Neural progenitor cell (in vitro differentiated cells): ENCODE measurements around the gene ALOX12B. TPM values are rescaled to one million over a fixed set of nuclear protein-coding genes. Genes with fewer than 3 reads are reported as not detected.
"Not testable (repeated sequence)": the region's sequence is repeated elsewhere in the genome, so short reads cannot be mapped to it uniquely, and the experiment has no call there.

Experiments used
- DNase-seq: peaks from one replicate; pipeline ENCODE4 v3.0.0-alpha.2; 2016; ENCODE audit warnings: low spot score
- H2AFZ ChIP-seq: fragments of 200-600 bp; sonication (generic); replicated peaks from 2 replicates; pipeline ENCODE4 v1.6.1; 2016; ENCODE audit warnings: antibody characterized with exemption
- H3F3A ChIP-seq: fragments of 200-600 bp; sonication (generic); 2 replicates; pipeline ENCODE4 v1.6.1; 2016; ENCODE audit warnings: antibody characterized with exemption, low read depth
- H3K27ac ChIP-seq: fragments of 200-600 bp; sonication (generic); 2 replicates; pipeline ENCODE4 v1.5.1; 2016; ENCODE audit warnings: mild to moderate bottlenecking
- H3K27me3 ChIP-seq: fragments of 200-600 bp; sonication (generic); 2 replicates; pipeline ENCODE4 v1.6.1; 2016; ENCODE audit warnings: mild to moderate bottlenecking, moderate library complexity
- H3K36me3 ChIP-seq: fragments of 200-600 bp; sonication (generic); 2 replicates; pipeline ENCODE4 v1.5.1; 2016
- H3K4me1 ChIP-seq: fragments of 200-600 bp; sonication (generic); 2 replicates; pipeline ENCODE4 v1.6.1; 2016; ENCODE audit warnings: mixed run types
- H3K4me2 ChIP-seq: fragments of 200-600 bp; sonication (generic); 2 replicates; pipeline ENCODE4 v1.6.1; 2016
- H3K4me3 ChIP-seq: fragments of 200-600 bp; sonication (generic); 2 replicates; pipeline ENCODE4 v1.5.1; 2016
- H3K79me2 ChIP-seq: fragments of 200-600 bp; sonication (generic); 2 replicates; pipeline ENCODE4 v1.6.1; 2016; ENCODE audit warnings: low read depth
- H3K9ac ChIP-seq: fragments of 200-600 bp; sonication (generic); 2 replicates; pipeline ENCODE4 v1.6.1; 2016
- H3K9me3 ChIP-seq: fragments of 200-600 bp; sonication (generic); 2 replicates; pipeline ENCODE4 v1.5.1; 2016; ENCODE audit warnings: low read depth
- H4K20me1 ChIP-seq: fragments of 200-600 bp; sonication (generic); 2 replicates; pipeline ENCODE4 v1.6.1; 2016; ENCODE audit warnings: low read depth
- H3K27ac Mint-ChIP-seq: 3 replicates; pipeline ENCODE4 v1.8.0; 2021; ENCODE audit warnings: mixed read lengths
- H3K27me3 Mint-ChIP-seq: 2 replicates; pipeline ENCODE4 v1.8.0; 2022; ENCODE audit warnings: low read depth, mild to moderate bottlenecking, inconsistent platforms, moderate library complexity, mixed read lengths; ENCODE audit not compliant: insufficient read depth
- H3K36me3 Mint-ChIP-seq: 3 replicates; pipeline ENCODE4 v1.8.0; 2021; ENCODE audit warnings: mixed read lengths
- H3K4me1 Mint-ChIP-seq: 3 replicates; pipeline ENCODE4 v1.8.0; 2021; ENCODE audit warnings: mixed read lengths
- H3K4me3 Mint-ChIP-seq: 3 replicates; pipeline ENCODE4 v1.8.0; 2021; ENCODE audit warnings: mild to moderate bottlenecking, moderate library complexity, mixed read lengths
- H3K9me3 Mint-ChIP-seq: 3 replicates; pipeline ENCODE4 v1.8.0; 2020; ENCODE audit warnings: mixed read lengths
- EZH2 ChIP-seq: fragments of 200-600 bp; sonication (generic); IDR thresholded peaks from 2 replicates; pipeline ENCODE4 v1.6.1; 2017; ENCODE audit warnings: antibody characterized with exemption, mild to moderate bottlenecking, moderate library complexity
- EZH2phosphoT487 ChIP-seq: fragments of 200-600 bp; sonication (generic); IDR thresholded peaks from 2 replicates; pipeline ENCODE4 v1.6.1; 2017; ENCODE audit warnings: antibody characterized with exemption
- microRNA-seq: library from miRNA; unstranded; fragments of <30 nt; microRNA quantifications from one replicate; pipeline ENCODE4, GENCODE V29; 2016
- small RNA-seq: library from RNA; depleted of rRNA; stranded (forward); fragments of <200 nt; gene quantifications from one replicate; pipeline ENCODE3, GENCODE V24; 2015
- total RNA-seq: library from RNA; depleted of rRNA; stranded (reverse); fragments of >200 nt; gene quantifications from 2 replicates; pipeline ENCODE4 v1.2.3, GENCODE V29; 2015; ENCODE audit warnings: low replicate concordance
- TF ChIP-seq, protein P1 (sequence below): fragments of 200-600 bp; sonication (generic); IDR thresholded peaks from 2 replicates; pipeline ENCODE4 v1.5.1; 2017; ENCODE audit warnings: antibody characterized with exemption, mild to moderate bottlenecking

ALOX12B gene
- total RNA-seq, 1 donor from 2014 or later, result not detected

DNA sequence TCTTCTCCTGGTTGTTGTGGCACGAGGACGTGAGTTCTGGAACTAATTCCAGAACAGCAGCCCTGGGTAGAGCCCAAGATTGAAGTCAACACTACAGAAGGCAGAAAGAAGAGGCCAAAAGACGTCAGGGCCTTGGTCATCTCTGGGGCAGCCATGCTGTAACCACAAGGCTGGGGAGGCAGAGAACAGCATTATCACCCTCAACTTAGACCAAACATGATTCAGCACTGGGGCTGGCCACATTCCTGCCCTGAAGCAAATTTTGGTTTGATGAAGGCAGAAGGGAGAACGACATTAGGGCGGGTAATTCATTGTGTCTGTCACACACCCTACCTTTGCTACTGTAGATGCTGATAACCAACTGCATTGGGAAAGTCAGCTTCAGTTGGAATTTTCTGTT is 58.4 kb downstream of the ALOX12B start:
- no peak overlapping the region for H2AFZ ChIP-seq
- H3K27ac ChIP-seq, result no peak overlapping the region
- no peaks in the 10 kb centered on the region for H4K20me1 ChIP-seq
- Mint-ChIP-seq H3K27ac (no peak overlapping the region), H3K9me3 (no peaks in the 10 kb centered on the region), H3K27me3 (peaks cover 24% of the 10 kb centered on the region), H3K36me3 (no peaks in the 10 kb centered on the region), H3K4me1 (no peaks in the 10 kb centered on the region), H3K4me3 (no peak overlapping the region)
- no peak for DNase-seq
- H3K9ac ChIP-seq, result no peak overlapping the region
- TF ChIP-seq EZH2phosphoT487 (no peak), EZH2 (no peak)
- TF ChIP-seq, protein P1, sequence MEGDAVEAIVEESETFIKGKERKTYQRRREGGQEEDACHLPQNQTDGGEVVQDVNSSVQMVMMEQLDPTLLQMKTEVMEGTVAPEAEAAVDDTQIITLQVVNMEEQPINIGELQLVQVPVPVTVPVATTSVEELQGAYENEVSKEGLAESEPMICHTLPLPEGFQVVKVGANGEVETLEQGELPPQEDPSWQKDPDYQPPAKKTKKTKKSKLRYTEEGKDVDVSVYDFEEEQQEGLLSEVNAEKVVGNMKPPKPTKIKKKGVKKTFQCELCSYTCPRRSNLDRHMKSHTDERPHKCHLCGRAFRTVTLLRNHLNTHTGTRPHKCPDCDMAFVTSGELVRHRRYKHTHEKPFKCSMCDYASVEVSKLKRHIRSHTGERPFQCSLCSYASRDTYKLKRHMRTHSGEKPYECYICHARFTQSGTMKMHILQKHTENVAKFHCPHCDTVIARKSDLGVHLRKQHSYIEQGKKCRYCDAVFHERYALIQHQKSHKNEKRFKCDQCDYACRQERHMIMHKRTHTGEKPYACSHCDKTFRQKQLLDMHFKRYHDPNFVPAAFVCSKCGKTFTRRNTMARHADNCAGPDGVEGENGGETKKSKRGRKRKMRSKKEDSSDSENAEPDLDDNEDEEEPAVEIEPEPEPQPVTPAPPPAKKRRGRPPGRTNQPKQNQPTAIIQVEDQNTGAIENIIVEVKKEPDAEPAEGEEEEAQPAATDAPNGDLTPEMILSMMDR, result no peak
- H3K4me2 ChIP-seq, result no peak overlapping the region
- H3K27me3 ChIP-seq, result no peaks in the 10 kb centered on the region
- H3K36me3 ChIP-seq, result no peaks in the 10 kb centered on the region
- H3K4me3 ChIP-seq, result no peak overlapping the region
- H3K4me1 ChIP-seq, result no peaks in the 10 kb centered on the region
- H3F3A ChIP-seq, result no peaks in the 10 kb centered on the region
- H3K9me3 ChIP-seq, result no peaks in the 10 kb centered on the region
- H3K79me2 ChIP-seq, result no peaks in the 10 kb centered on the region

DNA sequence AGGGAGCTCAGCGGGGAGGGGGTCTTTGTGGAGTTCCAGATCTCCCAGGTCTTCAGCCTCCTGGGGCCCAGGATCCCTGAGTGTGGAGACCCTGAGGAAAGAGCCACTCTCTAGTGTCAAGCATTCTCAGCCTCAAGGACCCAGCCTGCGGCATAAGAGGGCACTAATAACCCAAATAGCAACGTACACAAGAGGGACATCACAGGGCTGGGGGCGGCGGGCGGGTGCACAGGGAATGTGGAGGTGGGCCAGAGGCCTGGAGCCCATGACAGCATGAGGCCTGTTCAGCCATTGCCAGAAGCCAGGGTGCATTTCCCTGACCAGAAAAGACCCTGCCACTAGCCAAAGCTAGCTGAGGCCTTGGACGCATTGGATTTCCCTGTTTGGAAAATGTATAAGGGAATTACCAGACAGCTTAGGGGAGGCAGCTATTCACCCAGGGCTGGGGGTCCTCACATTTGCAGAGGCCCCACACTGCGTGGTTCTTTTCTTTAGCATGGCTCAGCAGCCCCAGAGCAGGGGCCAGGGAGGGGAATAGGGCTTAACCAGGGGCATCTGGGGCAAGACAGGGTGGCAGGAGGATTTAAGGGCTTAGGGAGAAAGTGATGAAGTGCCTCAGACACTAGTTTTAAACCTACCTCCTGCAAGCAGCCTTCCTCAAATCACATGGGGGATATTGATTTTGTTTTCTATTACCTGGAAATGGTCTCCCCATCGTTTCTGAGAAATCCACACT is 62.2 kb downstream of the ALOX12B start:
- Histone ChIP-seq H3F3A (no peaks in the 10 kb centered on the region), H3K79me2 (no peaks in the 10 kb centered on the region), H4K20me1 (no peaks in the 10 kb centered on the region), H3K27ac (no peak overlapping the region), H3K4me1 (peaks cover 6% of the 10 kb centered on the region), H3K4me3 (no peak overlapping the region), H3K36me3 (no peaks in the 10 kb centered on the region), H3K9me3 (no peaks in the 10 kb centered on the region), H2AFZ (no peak overlapping the region), H3K4me2 (no peak overlapping the region), H3K9ac (no peak overlapping the region), H3K27me3 (no peaks in the 10 kb centered on the region)
- TF ChIP-seq EZH2phosphoT487, result no peak
- no peak for TF ChIP-seq EZH2
- TF ChIP-seq, protein P1, result no peak
- Mint-ChIP-seq H3K27me3 (peaks cover 20% of the 10 kb centered on the region), H3K4me3 (no peak overlapping the region), H3K36me3 (no peaks in the 10 kb centered on the region), H3K4me1 (peaks cover 4% of the 10 kb centered on the region), H3K9me3 (no peaks in the 10 kb centered on the region), H3K27ac (no peak overlapping the region)
- no peak for DNase-seq

DNA sequence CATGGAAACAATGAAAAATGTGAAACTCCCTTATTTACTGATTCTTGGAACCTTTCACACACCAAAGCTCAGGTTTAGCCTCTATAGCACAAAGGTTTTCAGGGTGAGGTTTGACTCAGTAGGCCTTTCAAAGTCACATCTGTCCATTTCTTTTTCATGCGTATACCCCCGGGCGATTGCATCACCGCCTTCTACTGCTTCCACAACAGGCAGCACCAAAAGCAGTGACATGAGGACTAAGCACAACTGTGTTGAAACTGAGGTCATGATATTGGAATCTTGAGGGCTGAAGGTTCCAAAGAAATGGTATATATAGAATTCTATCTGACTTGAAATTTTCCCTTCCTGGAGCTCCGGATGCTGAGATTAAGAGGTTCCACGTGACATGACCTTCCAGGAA is 63.4 kb downstream of the ALOX12B start:
- H3K4me1 ChIP-seq, H3K4me2 ChIP-seq, H3K9ac ChIP-seq, H3K27ac Mint-ChIP-seq, H3K36me3 ChIP-seq, H3K4me1 Mint-ChIP-seq, DNase-seq, H3K27ac ChIP-seq, H3K36me3 Mint-ChIP-seq, H3K4me3 Mint-ChIP-seq, H3K9me3 ChIP-seq, H3K79me2 ChIP-seq, H3F3A ChIP-seq, H3K9me3 Mint-ChIP-seq, H2AFZ ChIP-seq, H4K20me1 ChIP-seq, H3K4me3 ChIP-seq, H3K27me3 ChIP-seq: not testable (repeated sequence)
- H3K27me3 Mint-ChIP-seq, result peaks cover 18% of the 10 kb centered on the region

Small RNA genes lying within 50 kb of the gene (microRNA-seq; reads per million reads assigned to microRNA genes)
- not detected for gene MIR4314

Small RNA genes lying within 50 kb of the gene (small RNA-seq; reads per million reads assigned to genes)
- not detected for gene MIR4314

Other genes with a start within 250 kb of the ALOX12B start
- 13.8 and 53.7 TPM in 2 replicates for gene TMEM88, start 232.7 kb downstream of the ALOX12B start, total RNA-seq
- 8.6 and 27.4 TPM in 2 replicates for gene NAA38, start 230.2 kb downstream of the ALOX12B start, total RNA-seq
- 11.5 and 12.9 TPM in 2 replicates for gene CYB5D1, start 229.7 kb downstream of the ALOX12B start, total RNA-seq
- gene CHD3, start 198.9 kb downstream of the ALOX12B start, total RNA-seq, result 12.8 and 28.0 TPM in 2 replicates
- 4.0 and 4.8 TPM in 2 replicates for gene RNF227, start 171.4 kb downstream of the ALOX12B start, total RNA-seq
- gene KCNAB3, start 157.9 kb downstream of the ALOX12B start, total RNA-seq, result 1.0 and 2.7 TPM in 2 replicates
- gene TRAPPC1, start 155.8 kb downstream of the ALOX12B start, total RNA-seq, result 9.8 and 30.9 TPM in 2 replicates
- 21.2 and 48.8 TPM in 2 replicates for gene CNTROB, start 155.5 kb downstream of the ALOX12B start, total RNA-seq
- gene GUCY2D, start 85.1 kb downstream of the ALOX12B start, total RNA-seq, result 0.37 TPM in 1 of 2 replicates, not detected in the other
- gene ALOX15B, start 48.7 kb downstream of the ALOX12B start, total RNA-seq, result 0.06 TPM in 1 of 2 replicates, not detected in the other
- not detected in 2 replicates for gene ALOXE3, start 30.8 kb upstream of the ALOX12B start, total RNA-seq
- gene HES7, start 36.4 kb upstream of the ALOX12B start, total RNA-seq, result 2.0 TPM in 1 of 2 replicates, not detected in the other
- 3.2 and 11.4 TPM in 2 replicates for gene PER1, start 64.7 kb upstream of the ALOX12B start, total RNA-seq
- gene VAMP2, start 75.2 kb upstream of the ALOX12B start, total RNA-seq, result 9.4 and 11.7 TPM in 2 replicates
- 26.0 and 45.5 TPM in 2 replicates for gene TMEM107, start 88.7 kb upstream of the ALOX12B start, total RNA-seq
- 0.71 and 4.1 TPM in 2 replicates for gene BORCS6, start 102.5 kb upstream of the ALOX12B start, total RNA-seq
- 149 and 156 TPM in 2 replicates for gene AURKB, start 122.9 kb upstream of the ALOX12B start, total RNA-seq
- gene CTC1, start 160.3 kb upstream of the ALOX12B start, total RNA-seq, result 6.4 and 10.4 TPM in 2 replicates
- 64.6 and 83.5 TPM in 2 replicates for gene PFAS, start 161.6 kb upstream of the ALOX12B start, total RNA-seq
- 11.9 and 19.9 TPM in 2 replicates for gene RANGRF, start 201.0 kb upstream of the ALOX12B start, total RNA-seq
- gene SLC25A35, start 207.7 kb upstream of the ALOX12B start, total RNA-seq, result 0.67 and 1.1 TPM in 2 replicates
- 0.07 and 0.50 TPM in 2 replicates for gene ARHGEF15, start 222.5 kb upstream of the ALOX12B start, total RNA-seq